ENCODE data around the gene CRYGB.
"Not testable (repeated sequence)": the region's sequence is repeated elsewhere in the genome, so short reads cannot be mapped to it uniquely, and the experiment has no call there.

Gene CRYGB

GRCh38 chr2:208112969-208113368 is 33.0 kb downstream of the CRYGB start:
- DNase-seq (ENCODE audit: low spot score) = no peak

- DNase-seq (ENCODE audit: low spot score) = not testable (repeated sequence)
Observed at GRCh38 chr2:208112273-208112745, 33.6 kb downstream of the CRYGB start.

DNA sequence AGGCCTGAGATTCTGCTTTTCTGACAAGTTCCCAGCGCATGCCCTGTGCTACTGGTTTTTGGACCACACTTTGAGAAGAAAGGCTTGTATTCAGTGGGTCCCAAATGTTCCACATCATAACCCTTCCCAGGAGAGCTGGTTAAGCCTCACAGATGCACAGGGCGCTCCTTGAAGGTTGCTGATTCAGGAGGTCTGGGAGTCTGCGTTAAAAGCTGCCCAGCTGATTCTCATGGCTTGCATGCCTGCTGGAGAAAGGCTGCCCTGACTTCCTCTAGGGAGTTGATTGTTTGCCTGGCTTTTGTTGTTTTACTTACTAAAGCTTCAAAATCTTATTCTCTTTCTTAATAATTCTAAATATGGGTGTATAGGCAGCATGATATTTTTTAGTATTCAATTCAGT is 42.3 kb downstream of the CRYGB start:
- no peak for DNase-seq (ENCODE audit: low spot score)

DNA sequence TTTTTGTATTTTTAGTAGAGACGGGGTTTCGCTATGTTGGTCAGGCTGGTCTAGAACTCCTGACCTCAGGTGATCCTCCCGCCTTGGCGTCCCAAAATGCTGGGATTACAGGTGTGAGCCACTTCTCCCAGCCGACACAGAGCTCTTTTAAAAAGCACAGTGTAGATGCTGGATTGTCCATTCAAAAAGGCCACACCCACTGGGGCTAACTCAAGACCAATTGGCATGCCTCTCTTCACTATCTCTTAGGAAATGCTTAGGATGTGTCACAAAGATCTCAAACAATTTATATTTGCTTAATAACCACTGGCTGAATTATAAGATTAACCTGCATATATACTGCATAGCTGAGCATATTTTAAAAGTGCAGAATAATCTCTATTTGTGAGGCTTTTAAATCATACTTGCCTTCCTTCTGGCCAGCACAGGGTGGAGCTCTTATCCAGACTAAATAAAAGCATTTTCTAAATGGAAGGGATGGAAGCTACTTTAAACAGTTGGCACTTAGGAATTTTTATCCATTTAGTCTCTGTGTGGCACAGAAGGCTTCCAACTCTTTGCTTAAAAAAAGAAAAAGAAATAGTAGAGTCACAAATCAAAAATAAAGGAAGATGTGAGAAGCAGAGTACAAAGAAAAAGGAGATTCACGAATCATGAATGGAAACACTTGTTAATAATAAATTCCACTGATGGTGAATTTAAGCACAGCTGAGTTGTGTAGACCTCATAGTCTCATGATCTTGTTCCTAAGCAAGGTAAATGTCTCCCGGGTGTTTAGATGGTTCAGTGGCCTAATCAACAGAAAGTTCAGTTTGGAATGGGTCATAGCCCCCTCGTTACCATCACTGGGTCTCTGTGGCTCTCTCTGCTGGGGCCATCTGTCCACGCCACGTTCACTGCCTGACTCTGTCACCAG is 44.0 kb downstream of the CRYGB start:
- DNase-seq (ENCODE audit: low spot score) = no peak

DNA sequence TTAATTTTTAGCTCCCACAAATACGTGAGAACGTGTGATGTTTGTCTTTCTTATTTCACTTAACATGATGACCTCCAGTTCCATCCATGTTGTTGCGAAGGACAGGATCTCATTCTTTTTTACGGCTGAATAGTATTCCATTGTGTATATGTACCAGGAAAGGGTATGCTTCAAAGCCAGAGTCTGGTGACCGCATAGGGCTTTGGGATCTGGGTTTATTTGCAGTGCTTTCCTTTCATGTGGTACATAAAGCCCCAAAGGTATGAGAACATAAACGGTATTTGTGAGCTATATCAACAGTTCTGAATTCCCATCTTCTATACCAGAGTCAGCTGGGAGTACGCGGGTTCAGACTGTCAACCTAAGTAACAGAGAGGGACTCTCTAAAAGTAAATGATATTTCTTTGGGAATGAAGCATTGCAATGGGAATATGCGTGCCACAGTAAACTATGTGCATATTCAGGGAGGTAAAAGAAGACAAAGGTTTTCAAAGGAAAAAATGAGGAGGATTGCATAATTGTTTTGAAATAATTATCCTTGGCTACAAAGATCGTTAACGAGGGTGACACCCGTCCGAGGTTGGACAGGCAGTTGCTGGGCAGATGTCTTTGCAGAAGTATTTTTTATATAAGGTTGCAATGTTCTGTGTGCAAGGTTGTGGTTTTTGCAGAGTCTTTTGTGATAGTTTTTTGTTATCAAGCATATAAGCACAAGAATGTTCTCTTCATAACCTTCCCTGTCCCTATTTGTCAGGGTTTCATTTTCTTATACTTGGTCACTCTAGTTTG is 46.1 kb downstream of the CRYGB start:
- no peak for DNase-seq (ENCODE audit: low spot score)

- not testable (repeated sequence) for DNase-seq (ENCODE audit: low spot score)
Observed at GRCh38 chr2:208098701-208099100, 47.3 kb downstream of the CRYGB start.

GRCh38 chr2:208098267-208098666 is 47.7 kb downstream of the CRYGB start:
- DNase-seq (ENCODE audit: low spot score) = no peak

- no peak for DNase-seq (ENCODE audit: low spot score)
Observed at GRCh38 chr2:208097801-208098200, 48.2 kb downstream of the CRYGB start.

DNA sequence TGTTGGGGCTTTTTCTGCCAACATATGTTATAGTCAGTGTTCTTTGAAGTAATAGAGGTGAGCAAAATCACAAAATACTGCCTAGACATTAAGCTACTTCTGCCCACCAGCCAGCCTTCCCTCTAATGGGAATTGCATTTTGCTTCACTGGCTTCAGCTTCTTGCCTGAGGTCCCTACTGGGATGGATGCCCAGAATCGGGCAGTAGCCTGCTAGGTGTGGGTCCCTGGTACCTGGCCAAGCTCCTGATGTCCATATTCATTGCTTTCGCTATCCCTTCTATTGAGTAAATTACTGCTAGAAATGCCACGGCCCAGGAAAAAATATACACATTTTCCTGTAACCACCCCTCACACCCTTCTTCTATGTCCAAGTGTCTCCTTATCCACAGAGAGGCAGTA is 48.6 kb downstream of the CRYGB start:
- no peak for DNase-seq (ENCODE audit: low spot score)

DNA sequence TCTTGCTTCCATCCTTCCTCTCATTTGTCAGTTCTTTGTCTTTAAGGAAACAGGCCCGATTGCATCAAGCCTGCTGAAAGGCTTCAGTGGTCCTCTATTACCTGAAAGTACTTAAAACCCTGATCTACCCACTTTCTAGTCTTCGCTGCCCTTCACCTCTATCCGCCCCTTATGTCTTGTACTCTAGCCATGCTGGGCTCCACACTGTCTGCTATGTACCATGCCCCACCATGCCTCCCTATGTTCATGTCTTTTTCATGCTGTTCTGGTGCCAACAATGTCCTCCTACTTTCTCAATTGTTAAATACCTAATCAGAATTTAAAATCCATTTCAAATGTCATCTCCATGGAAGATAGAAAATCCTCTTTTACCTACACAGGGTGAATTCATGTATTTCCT is 49.9 kb downstream of the CRYGB start:
- no peak for DNase-seq (ENCODE audit: low spot score)

GRCh38 chr2:208093128-208093527 is 52.8 kb downstream of the CRYGB start:
- no peak for DNase-seq (ENCODE audit: low spot score)

Data from HuH-7.5 (cell line).